Measurements from ENCODE around the gene NRG4.
"Not testable (repeated sequence)": the region's sequence is repeated elsewhere in the genome, so short reads cannot be mapped to it uniquely, and the experiment has no call there.

Gene NRG4

GRCh38 chr15:75992897-75993296, 19.3 kb downstream of the NRG4 start:
- Histone ChIP-seq H3K4me1 (ENCODE audit: insufficient read depth, insufficient read length) (no peaks in the 10 kb centered on the region), H3K9me3 (ENCODE audit: insufficient read depth, low read length) (peaks cover 5% of the 10 kb centered on the region; the same call in 1 of the 2 replicates), H3K9ac (ENCODE audit: insufficient read length, low read depth) (no peak overlapping the region), H3K4me3 (ENCODE audit: insufficient read length, low read depth) (no peak overlapping the region), H3K27me3 (ENCODE audit: insufficient read depth, insufficient read length) (no peaks in the 10 kb centered on the region), H3K36me3 (ENCODE audit: insufficient read depth, insufficient read length, low read length) (no peaks in the 10 kb centered on the region)
- no peak for DNase-seq (ENCODE audit: low read depth, low spot score)
- TF ChIP-seq YY1 (IDR thresholded peaks at IDR 0.05; ENCODE audit: insufficient read depth, insufficient read length) (no peak), ZNF274 (IDR thresholded peaks at IDR 0.05; ENCODE audit: low read depth, low read length) (no peak), SUZ12 (IDR thresholded peaks at IDR 0.05; ENCODE audit: extremely low read depth, insufficient read depth, insufficient read length) (no peak)

DNA sequence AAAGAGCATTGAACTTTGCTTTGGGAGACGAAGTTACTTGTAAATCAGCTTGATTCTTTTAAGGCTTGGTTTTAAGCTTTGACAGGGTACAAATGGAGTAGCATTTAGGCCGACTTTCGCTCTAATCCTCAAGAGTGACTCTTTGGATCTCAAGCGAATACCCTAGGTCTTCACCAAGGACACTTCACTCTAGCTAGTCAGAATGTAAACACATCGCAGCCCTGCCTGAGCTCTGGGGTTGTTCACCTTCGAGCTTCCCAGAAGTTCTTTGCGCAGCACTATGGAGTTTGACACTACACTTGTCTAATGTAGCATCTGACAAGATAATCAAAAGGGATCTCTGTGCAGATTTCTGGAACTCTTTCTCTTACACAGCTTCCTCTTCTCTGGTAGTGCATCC, 22.3 kb downstream of the NRG4 start:
- H3K9ac ChIP-seq (ENCODE audit: insufficient read length, low read depth): no peak overlapping the region
- no peaks in the 10 kb centered on the region for H3K27me3 ChIP-seq (ENCODE audit: insufficient read depth, insufficient read length)
- no peaks in the 10 kb centered on the region for H3K4me1 ChIP-seq (ENCODE audit: insufficient read depth, insufficient read length)
- H3K4me3 ChIP-seq (ENCODE audit: insufficient read length, low read depth): no peak overlapping the region
- H3K9me3 ChIP-seq (ENCODE audit: insufficient read depth, low read length): peaks cover 5% of the 10 kb centered on the region; the same call in 1 of the 2 replicates
- no peaks in the 10 kb centered on the region for H3K36me3 ChIP-seq (ENCODE audit: insufficient read depth, insufficient read length, low read length)
- no peak for TF ChIP-seq SUZ12 (IDR thresholded peaks at IDR 0.05; ENCODE audit: extremely low read depth, insufficient read depth, insufficient read length)
- TF ChIP-seq YY1 (IDR thresholded peaks at IDR 0.05; ENCODE audit: insufficient read depth, insufficient read length): no peak
- TF ChIP-seq ZNF274 (IDR thresholded peaks at IDR 0.05; ENCODE audit: low read depth, low read length): no peak
- DNase-seq (ENCODE audit: low read depth, low spot score): no peak

GRCh38 chr15:75989045-75989444, 23.2 kb downstream of the NRG4 start:
- Histone ChIP-seq H3K4me1 (ENCODE audit: insufficient read depth, insufficient read length) (no peaks in the 10 kb centered on the region), H3K27me3 (ENCODE audit: insufficient read depth, insufficient read length) (no peaks in the 10 kb centered on the region), H3K4me3 (ENCODE audit: insufficient read length, low read depth) (no peak overlapping the region), H3K36me3 (ENCODE audit: insufficient read depth, insufficient read length, low read length) (no peaks in the 10 kb centered on the region), H3K9ac (ENCODE audit: insufficient read length, low read depth) (no peak overlapping the region), H3K9me3 (ENCODE audit: insufficient read depth, low read length) (peaks cover 5% of the 10 kb centered on the region; the same call in 1 of the 2 replicates)
- TF ChIP-seq YY1 (IDR thresholded peaks at IDR 0.05; ENCODE audit: insufficient read depth, insufficient read length) (no peak), ZNF274 (IDR thresholded peaks at IDR 0.05; ENCODE audit: low read depth, low read length) (no peak), SUZ12 (IDR thresholded peaks at IDR 0.05; ENCODE audit: extremely low read depth, insufficient read depth, insufficient read length) (no peak)
- DNase-seq (ENCODE audit: low read depth, low spot score): no peak

DNA sequence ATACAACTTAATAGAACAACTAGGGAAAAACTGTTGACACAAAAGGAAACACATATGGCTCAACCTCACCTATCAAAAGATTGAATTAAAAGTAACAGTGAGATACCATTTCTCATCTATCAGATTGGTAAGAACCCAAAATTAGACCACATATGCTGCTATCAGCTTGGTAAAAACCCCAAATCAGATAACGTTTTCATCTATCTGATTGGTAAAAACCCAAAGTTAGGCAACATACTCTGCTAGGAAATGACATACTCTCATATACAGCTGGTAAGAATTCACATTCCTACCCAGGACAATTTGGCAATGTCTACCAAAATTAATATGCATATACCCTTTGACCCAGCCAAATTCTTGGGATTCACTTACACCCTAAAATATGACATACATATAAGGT, 26.3 kb downstream of the NRG4 start:
- H3K4me1 ChIP-seq (ENCODE audit: insufficient read depth, insufficient read length): no peaks in the 10 kb centered on the region
- no peak for TF ChIP-seq YY1 (IDR thresholded peaks at IDR 0.05; ENCODE audit: insufficient read depth, insufficient read length)
- no peak for TF ChIP-seq SUZ12 (IDR thresholded peaks at IDR 0.05; ENCODE audit: extremely low read depth, insufficient read depth, insufficient read length)
- TF ChIP-seq ZNF274 (IDR thresholded peaks at IDR 0.05; ENCODE audit: low read depth, low read length): no peak
- no peak overlapping the region for H3K9ac ChIP-seq (ENCODE audit: insufficient read length, low read depth)
- no peaks in the 10 kb centered on the region for H3K27me3 ChIP-seq (ENCODE audit: insufficient read depth, insufficient read length)
- H3K36me3 ChIP-seq (ENCODE audit: insufficient read depth, insufficient read length, low read length): no peaks in the 10 kb centered on the region
- DNase-seq (ENCODE audit: low read depth, low spot score): no peak
- no peak overlapping the region for H3K4me3 ChIP-seq (ENCODE audit: insufficient read length, low read depth)
- no peaks in the 10 kb centered on the region for H3K9me3 ChIP-seq (ENCODE audit: insufficient read depth, low read length)

GRCh38 chr15:75984706-75985105, 27.5 kb downstream of the NRG4 start:
- not testable (repeated sequence) for H3K4me1 ChIP-seq (ENCODE audit: insufficient read depth, insufficient read length); H3K36me3 ChIP-seq (ENCODE audit: insufficient read depth, insufficient read length, low read length); DNase-seq (ENCODE audit: low read depth, low spot score); H3K9me3 ChIP-seq (ENCODE audit: insufficient read depth, low read length); H3K4me3 ChIP-seq (ENCODE audit: insufficient read length, low read depth); H3K27me3 ChIP-seq (ENCODE audit: insufficient read depth, insufficient read length); H3K9ac ChIP-seq (ENCODE audit: insufficient read length, low read depth)

DNA sequence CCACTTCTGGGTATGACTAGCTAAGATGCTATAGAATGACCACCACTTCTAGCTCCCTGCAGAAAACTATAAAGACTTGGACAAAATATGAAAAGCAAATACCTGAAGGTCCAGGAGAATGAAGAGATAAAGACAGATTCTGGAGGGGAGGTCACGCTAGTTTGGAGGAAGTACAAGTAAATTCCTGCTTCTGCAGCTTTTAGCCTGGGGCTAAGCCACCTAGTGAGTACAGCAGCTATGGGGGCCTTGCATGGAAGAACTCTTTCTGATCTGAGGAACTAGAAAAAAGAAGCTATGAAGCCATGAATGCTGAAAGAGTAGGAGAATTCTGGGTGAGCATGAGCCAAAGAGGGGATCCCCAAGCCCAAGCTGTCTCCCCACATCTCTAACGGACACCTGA, 29.8 kb downstream of the NRG4 start:
- Histone ChIP-seq H3K9me3 (ENCODE audit: insufficient read depth, low read length) (peaks cover 1% of the 10 kb centered on the region; the same call in 1 of the 2 replicates), H3K27me3 (ENCODE audit: insufficient read depth, insufficient read length) (no peaks in the 10 kb centered on the region), H3K4me1 (ENCODE audit: insufficient read depth, insufficient read length) (no peaks in the 10 kb centered on the region), H3K9ac (ENCODE audit: insufficient read length, low read depth) (no peak overlapping the region), H3K4me3 (ENCODE audit: insufficient read length, low read depth) (no peak overlapping the region), H3K36me3 (ENCODE audit: insufficient read depth, insufficient read length, low read length) (no peaks in the 10 kb centered on the region)
- no peak for TF ChIP-seq SUZ12 (IDR thresholded peaks at IDR 0.05; ENCODE audit: extremely low read depth, insufficient read depth, insufficient read length)
- TF ChIP-seq YY1 (IDR thresholded peaks at IDR 0.05; ENCODE audit: insufficient read depth, insufficient read length): no peak
- no peak for TF ChIP-seq ZNF274 (IDR thresholded peaks at IDR 0.05; ENCODE audit: low read depth, low read length)
- DNase-seq (ENCODE audit: low read depth, low spot score): peak; percentile 22

GRCh38 chr15:75981149-75981815, 30.9 kb downstream of the NRG4 start:
- DNase-seq (ENCODE audit: low read depth, low spot score): no peak
- TF ChIP-seq SUZ12 (IDR thresholded peaks at IDR 0.05; ENCODE audit: extremely low read depth, insufficient read depth, insufficient read length) (no peak), ZNF274 (IDR thresholded peaks at IDR 0.05; ENCODE audit: low read depth, low read length) (no peak), YY1 (IDR thresholded peaks at IDR 0.05; ENCODE audit: insufficient read depth, insufficient read length) (no peak)
- H3K4me3 ChIP-seq (ENCODE audit: insufficient read length, low read depth): no peak overlapping the region
- H3K27me3 ChIP-seq (ENCODE audit: insufficient read depth, insufficient read length): no peaks in the 10 kb centered on the region
- H3K4me1 ChIP-seq (ENCODE audit: insufficient read depth, insufficient read length): no peaks in the 10 kb centered on the region
- peaks cover 7% of the 10 kb centered on the region; the same call in 1 of the 2 replicates for H3K9me3 ChIP-seq (ENCODE audit: insufficient read depth, low read length)
- no peaks in the 10 kb centered on the region for H3K36me3 ChIP-seq (ENCODE audit: insufficient read depth, insufficient read length, low read length)
- H3K9ac ChIP-seq (ENCODE audit: insufficient read length, low read depth): no peak overlapping the region

- H3K4me3 ChIP-seq (ENCODE audit: insufficient read length, low read depth); H3K9me3 ChIP-seq (ENCODE audit: insufficient read depth, low read length); H3K27me3 ChIP-seq (ENCODE audit: insufficient read depth, insufficient read length); H3K36me3 ChIP-seq (ENCODE audit: insufficient read depth, insufficient read length, low read length); H3K9ac ChIP-seq (ENCODE audit: insufficient read length, low read depth); DNase-seq (ENCODE audit: low read depth, low spot score); H3K4me1 ChIP-seq (ENCODE audit: insufficient read depth, insufficient read length): not testable (repeated sequence)
Observed at GRCh38 chr15:75976766-75977165, 35.5 kb downstream of the NRG4 start.

Data from NT2/D1 (cell line).